ENCODE results near the gene ZNF143.

DNA sequence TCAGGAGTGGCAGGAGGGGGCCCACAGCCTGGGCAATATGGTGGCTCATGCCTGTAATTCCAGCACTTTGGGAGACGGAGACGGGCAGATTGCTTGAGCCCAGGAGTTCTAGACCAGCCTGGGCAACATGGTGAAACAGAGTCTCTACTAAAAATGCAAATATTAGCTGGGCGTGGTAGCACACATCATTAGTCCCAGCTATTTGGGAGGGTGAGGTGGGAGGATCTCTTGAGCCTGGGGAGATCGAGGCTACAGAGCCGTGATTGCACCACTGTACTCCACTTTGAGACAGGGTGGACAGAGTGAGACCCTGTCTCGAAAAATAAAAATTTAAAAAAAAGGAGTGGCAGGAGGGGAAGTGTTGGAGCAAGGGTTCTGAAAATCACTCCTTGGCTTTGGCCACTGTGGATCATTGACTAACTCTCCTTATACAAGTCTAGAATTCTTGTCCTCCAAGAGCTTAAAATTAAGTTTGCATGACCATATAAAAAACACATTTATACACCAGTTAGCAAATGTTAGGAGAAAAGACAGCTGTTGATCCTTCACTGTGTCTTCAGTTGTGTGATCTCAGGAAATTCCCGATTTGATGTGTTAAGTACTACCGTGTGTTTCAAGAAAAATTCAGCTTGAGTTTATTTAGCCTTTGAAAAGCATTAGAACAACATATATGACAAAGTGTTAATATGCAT lies 110.4 kb downstream of the ZNF143 start:
- TF ChIP-seq, protein P1, sequence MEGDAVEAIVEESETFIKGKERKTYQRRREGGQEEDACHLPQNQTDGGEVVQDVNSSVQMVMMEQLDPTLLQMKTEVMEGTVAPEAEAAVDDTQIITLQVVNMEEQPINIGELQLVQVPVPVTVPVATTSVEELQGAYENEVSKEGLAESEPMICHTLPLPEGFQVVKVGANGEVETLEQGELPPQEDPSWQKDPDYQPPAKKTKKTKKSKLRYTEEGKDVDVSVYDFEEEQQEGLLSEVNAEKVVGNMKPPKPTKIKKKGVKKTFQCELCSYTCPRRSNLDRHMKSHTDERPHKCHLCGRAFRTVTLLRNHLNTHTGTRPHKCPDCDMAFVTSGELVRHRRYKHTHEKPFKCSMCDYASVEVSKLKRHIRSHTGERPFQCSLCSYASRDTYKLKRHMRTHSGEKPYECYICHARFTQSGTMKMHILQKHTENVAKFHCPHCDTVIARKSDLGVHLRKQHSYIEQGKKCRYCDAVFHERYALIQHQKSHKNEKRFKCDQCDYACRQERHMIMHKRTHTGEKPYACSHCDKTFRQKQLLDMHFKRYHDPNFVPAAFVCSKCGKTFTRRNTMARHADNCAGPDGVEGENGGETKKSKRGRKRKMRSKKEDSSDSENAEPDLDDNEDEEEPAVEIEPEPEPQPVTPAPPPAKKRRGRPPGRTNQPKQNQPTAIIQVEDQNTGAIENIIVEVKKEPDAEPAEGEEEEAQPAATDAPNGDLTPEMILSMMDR (conservative IDR thresholded peaks at IDR 0.05; ENCODE audit: low read length), result no peak
- no peak for TF ChIP-seq EZH2phosphoT487 (IDR thresholded peaks at IDR 0.05; ENCODE audit: borderline replicate concordance)
